Right lobe of liver (tissue), 6 donors: ENCODE measurements around the gene INSR. TPM values are rescaled to one million over a fixed set of nuclear protein-coding genes. Genes with fewer than 3 reads are reported as not detected.

Experiments used
- ATAC-seq, 4 donors: fragments of 200-7000 bp; cut with Tn5 transposase; one replicate each; pipeline ENCODE4 v1.9.1; 2020; ENCODE audit warnings: mild to moderate bottlenecking in 4 of 4, moderate library complexity in 4 of 4
- DNase-seq, 3 donors: peaks; one replicate each; pipeline ENCODE4 v3.0.0-alpha.2; 2020
- H3K27ac ChIP-seq, 3 donors: fragments of 200-600 bp; one replicate each; pipeline ENCODE4 v1.8.0; 2022
- H3K27me3 ChIP-seq, 2 donors: fragments of 200-600 bp; one replicate each; pipeline ENCODE4 v1.8.0; 2022
- H3K36me3 ChIP-seq, 4 donors: fragments of 200-600 bp; sonication (generic) in 1 of 4; one replicate each; pipeline versions ENCODE4 v1.5.1 to v1.8.0; 2017 to 2022; ENCODE audit warnings: control low read depth in 1 of 4
- H3K4me1 ChIP-seq, 4 donors: fragments of 200-600 bp; sonication (generic) in 1 of 4; one replicate each; pipeline versions ENCODE4 v1.5.1 to v1.8.0; 2017 to 2022; ENCODE audit warnings: control low read depth in 1 of 4
- H3K4me3 ChIP-seq, 3 donors: fragments of 200-600 bp; one replicate each; pipeline ENCODE4 v1.8.0; 2022
- H3K9me3 ChIP-seq, 4 donors: fragments of 200-600 bp; sonication (generic) in 1 of 4; one replicate each; pipeline versions ENCODE4 v1.5.1 to v1.8.0; 2017 to 2022; ENCODE audit warnings: control low read depth in 1 of 4
- POLR2A ChIP-seq: fragments of 450-650 bp; IDR thresholded peaks from one replicate; pipeline ENCODE4 v1.6.1; 2017; ENCODE audit warnings: antibody characterized with exemption, mild to moderate bottlenecking
- WGBS: methylation state at CpG from one replicate; pipeline ENCODE4 v1.1.6; 2018; ENCODE audit warnings: low coverage, low lambda C conversion rate; ENCODE audit not compliant: insufficient coverage; ENCODE audit errors: missing lambda C conversion rate; 5-methylcytosine and 5-hydroxymethylcytosine counted together
- intact Hi-C, 2 donors: fragments of 100-400 bp; cut with DNase I; formaldehyde crosslinking; loops; one replicate each; pipeline versions ENCODE4 v1.11.2 to v1.14.1; 2022
- total RNA-seq, 6 experiments: library from RNA; depleted of rRNA in 2 of 6; stranded (reverse); fragments of >200 nt in 2 of 6; fragmentation: NEBNext Ultra II Directional in 3 of 6; extraction: Animal tissue kit (Norgen Biotek cat#: 25700) in 3 of 6; gene quantifications; one replicate each; pipeline versions ENCODE4 v1.1.0 to v1.2.4, GENCODE V29; 2016 to 2023
- TF ChIP-seq, protein P1 (sequence below), 4 donors: fragments of 200-600 bp in 3 of 4; fragments of 450-650 bp in 1 of 4; IDR thresholded peaks; one replicate each; pipeline versions ENCODE4 v1.5.1 to v1.8.0; 2016 to 2022; ENCODE audit warnings: antibody characterized with exemption in 4 of 4, mild to moderate bottlenecking in 2 of 4
- donor health status: DM: no; HTN: yes; CAD: no.
- donor health status: DM: no; HTN: no; CAD: no.
- donor health status: DM: no; HTN: no; CAD: no.
- donor health status: DM: no; HTN: yes; CAD: no.
- donor health status: DM: no; HTN: yes; CAD: no.

INSR gene
- total RNA-seq, 6 experiments from 2014 or later, result 82.7 to 121 (median 106) TPM

DNA sequence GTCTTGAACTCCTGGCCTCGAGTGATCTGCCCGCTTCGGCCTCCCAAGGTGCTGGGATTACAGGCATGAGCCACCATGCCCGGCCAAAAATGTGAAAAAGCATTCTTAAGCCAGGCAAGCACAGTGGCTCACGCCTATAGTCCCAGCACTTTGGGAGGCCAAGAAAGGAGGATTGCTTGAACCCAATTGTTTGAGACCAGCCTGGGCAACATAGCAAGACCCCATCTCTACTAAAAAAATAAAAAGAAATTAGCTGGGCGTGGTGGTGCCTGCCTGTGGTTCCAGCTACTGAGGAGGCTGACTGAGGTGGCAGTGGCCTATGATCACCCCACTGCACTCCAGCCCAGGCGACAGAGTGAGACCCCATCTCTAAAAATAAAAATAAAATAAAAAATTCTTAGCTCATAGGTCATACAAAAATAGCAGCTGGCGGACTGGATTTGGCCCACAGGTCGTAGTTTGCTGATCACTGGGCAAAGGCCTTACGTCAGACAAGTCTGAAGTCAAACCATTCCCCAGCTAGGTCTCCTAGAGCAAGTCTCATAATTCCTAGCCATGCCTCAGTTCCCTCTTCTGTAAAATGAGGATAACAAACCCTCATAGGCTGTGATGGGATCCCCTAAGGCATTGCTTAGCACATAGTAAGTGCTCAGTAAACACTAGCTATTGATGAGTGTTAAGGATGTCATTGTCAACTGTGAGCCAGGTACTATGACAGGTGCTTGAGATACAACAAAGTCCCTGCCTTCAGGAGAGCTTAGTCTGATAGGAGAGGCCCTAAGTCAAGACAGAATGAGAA lies 36.0 kb downstream of the INSR start:
- H3K27ac ChIP-seq, result peak overlapping the region; percentile 83 to 96 (median 83)
- H3K27me3 ChIP-seq, result no peaks in the 10 kb centered on the region
- TF ChIP-seq POLR2A, result no peak
- TF ChIP-seq, protein P1, sequence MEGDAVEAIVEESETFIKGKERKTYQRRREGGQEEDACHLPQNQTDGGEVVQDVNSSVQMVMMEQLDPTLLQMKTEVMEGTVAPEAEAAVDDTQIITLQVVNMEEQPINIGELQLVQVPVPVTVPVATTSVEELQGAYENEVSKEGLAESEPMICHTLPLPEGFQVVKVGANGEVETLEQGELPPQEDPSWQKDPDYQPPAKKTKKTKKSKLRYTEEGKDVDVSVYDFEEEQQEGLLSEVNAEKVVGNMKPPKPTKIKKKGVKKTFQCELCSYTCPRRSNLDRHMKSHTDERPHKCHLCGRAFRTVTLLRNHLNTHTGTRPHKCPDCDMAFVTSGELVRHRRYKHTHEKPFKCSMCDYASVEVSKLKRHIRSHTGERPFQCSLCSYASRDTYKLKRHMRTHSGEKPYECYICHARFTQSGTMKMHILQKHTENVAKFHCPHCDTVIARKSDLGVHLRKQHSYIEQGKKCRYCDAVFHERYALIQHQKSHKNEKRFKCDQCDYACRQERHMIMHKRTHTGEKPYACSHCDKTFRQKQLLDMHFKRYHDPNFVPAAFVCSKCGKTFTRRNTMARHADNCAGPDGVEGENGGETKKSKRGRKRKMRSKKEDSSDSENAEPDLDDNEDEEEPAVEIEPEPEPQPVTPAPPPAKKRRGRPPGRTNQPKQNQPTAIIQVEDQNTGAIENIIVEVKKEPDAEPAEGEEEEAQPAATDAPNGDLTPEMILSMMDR (IDR thresholded peaks at IDR 0.05), result no peak
- H3K9me3 ChIP-seq, result no peaks in the 10 kb centered on the region
- ATAC-seq (peak in 1 of 4 donors; percentile 3), DNase-seq (no peak)
- H3K36me3 ChIP-seq, result no peaks in the 10 kb centered on the region
- H3K4me1 ChIP-seq, result peaks cover 0 to 36% (median 9%) of the 10 kb centered on the region in 4 donors
- WGBS, result 81% methylated on average over 4 of the region's 10 CpGs
- H3K4me3 ChIP-seq, result no peak overlapping the region
- intact Hi-C loops, result no loop called here

DNA sequence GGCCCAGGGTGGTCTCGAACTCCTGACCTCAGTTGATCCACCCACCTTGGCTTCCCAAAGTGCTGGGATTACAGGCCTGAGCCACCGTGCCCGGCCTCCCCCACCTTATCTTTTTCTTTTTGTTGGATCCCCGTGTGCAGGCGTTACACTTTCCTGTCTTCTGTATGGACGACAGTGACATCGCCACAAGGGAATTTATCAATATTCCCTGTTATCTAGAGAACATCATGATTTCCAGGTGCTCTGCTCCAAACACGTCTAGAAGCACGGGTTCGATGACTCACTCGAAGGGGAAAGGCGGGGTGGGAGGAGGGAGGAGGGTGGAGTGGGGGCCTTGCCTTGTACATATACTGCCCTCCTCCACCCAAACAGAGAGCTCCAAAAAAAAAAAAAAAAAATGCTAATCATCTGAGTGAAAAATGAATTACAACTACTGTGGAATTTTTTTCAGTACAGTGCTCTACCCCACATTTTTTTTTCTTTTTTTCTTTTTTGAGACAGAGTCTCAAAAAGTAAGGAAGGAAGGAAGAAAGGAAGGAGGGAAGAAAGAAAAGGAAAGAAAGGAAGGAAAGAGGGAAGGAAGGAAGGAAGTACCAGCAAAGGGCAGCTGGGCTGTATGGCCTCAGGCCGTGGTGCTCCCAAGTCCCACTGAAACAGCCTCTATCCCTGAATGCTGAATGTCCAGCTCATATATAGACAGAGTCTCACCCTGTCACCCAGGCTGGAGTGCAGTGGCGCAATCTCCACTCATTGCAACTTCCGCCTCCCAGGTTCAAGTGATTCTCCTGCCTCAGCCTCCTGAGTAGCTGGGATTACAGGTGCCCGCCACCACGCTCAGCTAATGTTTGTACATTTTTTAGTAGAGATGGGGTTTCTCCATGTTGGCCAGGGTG lies 36.8 kb downstream of the INSR start:
- intact Hi-C loops, result no loop called here
- ATAC-seq (peak; percentile 63 to 86 (median 78)), DNase-seq (peak in 2 of 3 donors; percentile 73 to 83)
- no peaks in the 10 kb centered on the region for H3K36me3 ChIP-seq
- no peaks in the 10 kb centered on the region for H3K27me3 ChIP-seq
- H3K9me3 ChIP-seq, result no peaks in the 10 kb centered on the region
- TF ChIP-seq, protein P1 (IDR thresholded peaks at IDR 0.05), result no peak
- peak; percentile 33 for TF ChIP-seq POLR2A
- H3K27ac ChIP-seq, result peak overlapping the region; percentile 83 to 96 (median 83)
- peaks cover 0 to 36% (median 9%) of the 10 kb centered on the region in 4 donors for H3K4me1 ChIP-seq
- 37% methylated on average over 14 of the region's 17 CpGs for WGBS
- no peak overlapping the region for H3K4me3 ChIP-seq

DNA sequence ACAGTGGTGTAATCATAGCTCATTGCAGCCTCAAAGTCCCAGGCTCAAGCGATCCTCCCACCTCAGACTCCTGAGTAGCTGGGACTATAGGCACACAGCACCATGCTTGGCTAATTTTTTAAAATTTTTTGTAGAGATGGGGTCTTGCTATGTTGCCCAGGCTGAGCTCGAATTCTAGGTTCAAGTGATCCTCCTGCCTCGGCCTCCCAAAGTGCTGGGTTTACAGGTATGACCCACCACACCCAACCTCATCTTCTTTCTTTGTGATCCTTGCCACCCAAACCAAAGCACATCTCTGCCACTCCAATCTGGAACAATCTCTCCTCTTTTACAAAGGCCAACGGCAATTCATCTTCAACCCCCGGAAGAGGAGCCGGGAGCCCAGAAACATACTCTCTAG lies 38.6 kb downstream of the INSR start:
- Histone ChIP-seq H3K36me3 (no peaks in the 10 kb centered on the region), H3K27me3 (no peaks in the 10 kb centered on the region), H3K27ac (peak overlapping the region; percentile 80 to 96 (median 83)), H3K4me1 (peaks cover 0 to 33% (median 9%) of the 10 kb centered on the region in 4 donors), H3K9me3 (no peaks in the 10 kb centered on the region), H3K4me3 (no peak overlapping the region)
- no peak for TF ChIP-seq POLR2A
- TF ChIP-seq, protein P1 (IDR thresholded peaks at IDR 0.05), result no peak
- ATAC-seq (no peak), DNase-seq (no peak)
- intact Hi-C loops, result no loop called here
- 98% methylated on average over 6 of the region's 6 CpGs for WGBS

DNA sequence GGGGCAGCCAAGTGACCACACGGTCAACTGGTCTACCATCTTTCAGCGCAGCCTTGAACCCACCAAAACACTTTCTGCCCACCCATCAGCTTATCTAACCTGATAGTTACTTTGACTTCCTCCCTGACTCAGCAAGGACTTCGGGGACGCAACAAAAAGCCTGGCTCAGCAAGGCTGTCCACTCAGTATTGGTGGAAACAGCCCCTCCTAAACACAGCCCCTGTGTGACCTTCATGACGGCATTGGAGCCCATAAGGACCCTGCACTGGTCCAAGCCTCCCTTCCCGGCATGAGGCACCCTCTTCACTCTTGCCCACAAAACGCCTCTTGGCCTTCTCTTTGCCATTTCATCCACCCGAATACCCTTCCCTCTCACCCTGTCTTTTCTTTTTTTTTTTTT lies 39.1 kb downstream of the INSR start:
- no peaks in the 10 kb centered on the region for H3K9me3 ChIP-seq
- H3K36me3 ChIP-seq, result no peaks in the 10 kb centered on the region
- H3K27me3 ChIP-seq, result no peaks in the 10 kb centered on the region
- H3K4me1 ChIP-seq, result peaks cover 0 to 34% (median 9%) of the 10 kb centered on the region in 4 donors
- peak in 2 of 4 donors; percentile 0 to 31 for ATAC-seq
- WGBS, result 67% methylated on average over 5 of the region's 8 CpGs
- no peak for DNase-seq
- H3K4me3 ChIP-seq, result no peak overlapping the region
- intact Hi-C loops, result no loop called here
- H3K27ac ChIP-seq, result peak overlapping the region in 2 of 3 donors; percentile 83 to 96
- TF ChIP-seq POLR2A, result no peak
- TF ChIP-seq, protein P1 (IDR thresholded peaks at IDR 0.05), result no peak
